Ishikawa (cell line): ENCODE measurements around the gene AFF2.

Experiments
- CEBPB ChIP-seq: IDR thresholded peaks from 2 replicates; pipeline ENCODE4 v1.6.1; 2012
- CREB1 ChIP-seq: IDR thresholded peaks from 2 replicates; pipeline ENCODE4 v1.6.1; 2012; ENCODE audit warnings: low read depth
- EGR1 ChIP-seq: IDR thresholded peaks from 2 replicates; pipeline ENCODE4 v1.6.1; 2012
- EP300 ChIP-seq: IDR thresholded peaks from 2 replicates; pipeline ENCODE4 v1.6.1; 2012; ENCODE audit warnings: borderline replicate concordance
- FOXM1 ChIP-seq: IDR thresholded peaks from 2 replicates; pipeline ENCODE4 v1.6.1; 2012; ENCODE audit warnings: low read depth, borderline replicate concordance
- MAX ChIP-seq: IDR thresholded peaks from 2 replicates; pipeline ENCODE4 v1.6.1; 2012
- NFIC ChIP-seq: IDR thresholded peaks from 2 replicates; pipeline ENCODE4 v1.6.1; 2012
- RAD21 ChIP-seq: IDR thresholded peaks from 2 replicates; pipeline ENCODE4 v1.6.1; 2012; ENCODE audit warnings: low read depth
- REST ChIP-seq: IDR thresholded peaks from 2 replicates; pipeline ENCODE4 v1.6.1; 2012; ENCODE audit warnings: low read depth, mild to moderate bottlenecking
- TAF1 ChIP-seq: IDR thresholded peaks from 2 replicates; pipeline ENCODE4 v1.6.1; 2012; ENCODE audit warnings: low read depth, mild to moderate bottlenecking
- TCF12 ChIP-seq: IDR thresholded peaks from 2 replicates; pipeline ENCODE4 v1.6.1; 2012; ENCODE audit warnings: low read depth
- TEAD4 ChIP-seq: IDR thresholded peaks from 2 replicates; pipeline ENCODE4 v1.6.1; 2012
- USF1 ChIP-seq: IDR thresholded peaks from 2 replicates; pipeline ENCODE4 v1.6.1; 2012
- YY1 ChIP-seq: IDR thresholded peaks from 2 replicates; pipeline ENCODE4 v1.6.1; 2012; ENCODE audit warnings: low read depth
- ZBTB7A ChIP-seq: IDR thresholded peaks from 2 replicates; pipeline ENCODE4 v1.6.1; 2012; ENCODE audit warnings: low read depth

AFF2 gene

GRCh38 chrX:148874636-148875246, 374.3 kb downstream of the AFF2 start:
- TF ChIP-seq FOXM1 (no peak), TAF1 (no peak), EP300 (no peak), CREB1 (no peak), YY1 (no peak), MAX (no peak), RAD21 (no peak), USF1 (no peak), ZBTB7A (no peak), REST (no peak), TEAD4 (no peak), EGR1 (no peak), CEBPB (no peak), NFIC (no peak), TCF12 (no peak)

GRCh38 chrX:148878371-148878770, 378.0 kb downstream of the AFF2 start:
- no peak for TF ChIP-seq USF1
- no peak for TF ChIP-seq YY1
- TF ChIP-seq CREB1 = no peak
- TF ChIP-seq TAF1 = no peak
- TF ChIP-seq EP300 = no peak
- TF ChIP-seq NFIC = no peak
- TF ChIP-seq MAX = no peak
- no peak for TF ChIP-seq TCF12
- no peak for TF ChIP-seq FOXM1
- no peak for TF ChIP-seq EGR1
- no peak for TF ChIP-seq REST
- no peak for TF ChIP-seq CEBPB
- TF ChIP-seq ZBTB7A = no peak
- TF ChIP-seq RAD21 = no peak

DNA sequence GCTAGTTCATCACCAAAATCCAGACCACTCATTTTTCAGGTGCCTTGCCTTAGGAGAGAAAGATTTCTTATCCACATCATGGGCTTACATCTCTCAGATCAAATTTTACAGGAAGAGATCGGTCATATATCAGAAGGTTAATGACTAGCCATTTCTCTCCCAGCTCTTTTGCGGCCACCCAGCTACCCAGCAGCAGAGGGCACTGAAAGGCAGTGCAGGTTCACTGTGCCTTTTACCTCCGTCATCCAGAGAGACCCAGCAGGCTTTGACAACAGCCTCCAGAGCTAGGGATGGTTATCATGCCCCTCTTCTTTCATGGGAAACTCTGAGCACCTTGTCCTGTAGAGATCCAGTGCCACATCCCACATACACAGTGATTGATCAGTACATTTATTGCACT, 384.8 kb downstream of the AFF2 start:
- TF ChIP-seq EGR1 (no peak), NFIC (no peak), FOXM1 (no peak), TAF1 (no peak), RAD21 (no peak), EP300 (no peak), USF1 (no peak), REST (no peak), TCF12 (no peak), TEAD4 (no peak), CREB1 (no peak), YY1 (no peak), MAX (no peak), ZBTB7A (no peak), CEBPB (no peak)

DNA sequence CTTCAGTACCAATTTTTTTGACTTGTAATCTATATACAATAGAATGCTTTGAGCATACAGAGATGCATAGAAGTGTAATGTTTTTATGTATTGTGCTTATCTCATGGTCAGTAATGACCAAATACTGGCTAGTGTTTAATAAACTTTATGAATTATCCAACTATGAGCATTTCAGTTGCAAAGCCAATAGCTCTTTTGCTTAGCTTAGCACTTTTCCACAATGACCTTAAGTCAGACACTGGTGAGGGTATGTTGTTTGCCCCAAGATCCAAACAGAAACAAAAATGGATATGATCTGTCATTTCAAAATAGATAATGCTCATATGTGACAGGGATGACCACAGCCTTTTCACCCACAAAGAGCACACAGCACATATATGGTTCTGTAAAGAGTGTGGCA, 393.0 kb downstream of the AFF2 start:
- TF ChIP-seq EGR1 = no peak
- no peak for TF ChIP-seq YY1
- TF ChIP-seq RAD21 = no peak
- TF ChIP-seq CREB1 = no peak
- no peak for TF ChIP-seq CEBPB
- TF ChIP-seq TAF1 = no peak
- TF ChIP-seq USF1 = no peak
- TF ChIP-seq NFIC = no peak
- TF ChIP-seq TEAD4 = no peak
- TF ChIP-seq MAX = no peak
- TF ChIP-seq FOXM1 = no peak
- no peak for TF ChIP-seq REST
- no peak for TF ChIP-seq TCF12
- no peak for TF ChIP-seq EP300
- no peak for TF ChIP-seq ZBTB7A
